PC-9 (cell line): Measurements from ENCODE around the gene MLN. TPM values are rescaled to one million over a fixed set of nuclear protein-coding genes. Genes with fewer than 3 reads are reported as not detected.
A peak's percentile ranks its signal among the peaks of the same experiment; 100 is the strongest.

ENCODE experiments used
- BruUV-seq: library from RNA; stranded (reverse); fragments of 400-500 nt; replicated peaks from 2 replicates; lab custom pipeline; 2021; lab: Mats Ljungman, UMichigan
- CTCF ChIA-PET: fragments of 300-600 bp; sonication (Branson Sonifier 250); formaldehyde crosslinking; loops from one replicate; lab custom pipeline; 2022; ENCODE audit warnings: antibody characterized with exemption; lab: Charles Lee
- POLR2A ChIA-PET: fragments of 300-600 bp; sonication (Branson Sonifier 250); formaldehyde crosslinking; loops from one replicate; lab custom pipeline; 2022; ENCODE audit warnings: antibody characterized with exemption; ENCODE audit not compliant: unreplicated experiment; lab: Charles Lee
- DNase-seq, 2 experiments: peaks; one replicate each; pipeline versions ENCODE4 v3.0.0 to v3.0.0-alpha.2; 2015 to 2022; ENCODE audit warnings: mixed read lengths in 1 of 2
- H2AFZ ChIP-seq: fragments of 200-600 bp; sonication (generic); 2 replicates; pipeline ENCODE4 v1.8.1; 2017; ENCODE audit warnings: antibody characterized with exemption
- H3F3A ChIP-seq: fragments of 200-600 bp; sonication (generic); 2 replicates; pipeline ENCODE4 v1.8.1; 2017; ENCODE audit warnings: antibody characterized with exemption, mild to moderate bottlenecking, low read depth; ENCODE audit not compliant: insufficient read depth
- H3K27ac ChIP-seq: fragments of 200-600 bp; sonication (generic); 2 replicates; pipeline ENCODE4 v1.6.1; 2016; ENCODE audit warnings: mixed run types
- H3K27me3 ChIP-seq: fragments of 200-600 bp; sonication (generic); 2 replicates; pipeline ENCODE4 v1.6.1; 2016; ENCODE audit warnings: low read depth, mixed run types; ENCODE audit not compliant: insufficient read depth
- H3K36me3 ChIP-seq: fragments of 200-600 bp; sonication (generic); 2 replicates; pipeline ENCODE4 v1.6.1; 2016; ENCODE audit warnings: low read depth, mixed run types
- H3K4me1 ChIP-seq: fragments of 200-600 bp; sonication (generic); replicated peaks from 2 replicates; pipeline ENCODE4 v1.6.1; 2016; ENCODE audit warnings: mixed run types; ENCODE audit not compliant: insufficient read depth
- H3K4me2 ChIP-seq: fragments of 200-600 bp; sonication (generic); 2 replicates; pipeline ENCODE4 v1.6.1; 2017; ENCODE audit warnings: mixed run types
- H3K4me3 ChIP-seq: fragments of 200-600 bp; sonication (generic); 2 replicates; pipeline ENCODE4 v1.6.1; 2016; ENCODE audit warnings: mixed run types
- H3K79me2 ChIP-seq: fragments of 200-600 bp; sonication (generic); 2 replicates; pipeline ENCODE4 v1.6.1; 2017; ENCODE audit warnings: low read depth, mixed run types
- H3K9me2 ChIP-seq: fragments of 200-600 bp; sonication (generic); 2 replicates; pipeline ENCODE4 v1.8.1; 2017; ENCODE audit warnings: mild to moderate bottlenecking; ENCODE audit not compliant: insufficient read depth
- H3K9me3 ChIP-seq: fragments of 200-600 bp; sonication (generic); 2 replicates; pipeline ENCODE4 v1.8.1; 2016; ENCODE audit warnings: low read depth; ENCODE audit not compliant: insufficient read depth
- H4K20me1 ChIP-seq: fragments of 200-600 bp; sonication (generic); 2 replicates; pipeline ENCODE4 v1.8.1; 2017; ENCODE audit not compliant: insufficient read depth
- CTCF ChIP-seq: fragments of 200-600 bp; sonication (generic); conservative IDR thresholded peaks from 2 replicates; pipeline ENCODE4 v1.6.1; 2017; ENCODE audit warnings: mixed run types, antibody characterized with exemption, mild to moderate bottlenecking, moderate library complexity
- EZH2 ChIP-seq: fragments of 200-600 bp; sonication (generic); IDR thresholded peaks from 2 replicates; pipeline ENCODE4 v1.8.0; 2017; ENCODE audit warnings: antibody characterized with exemption, low read depth
- intact Hi-C: fragments of 100-400 bp; cut with micrococcal nuclease; formaldehyde crosslinking; loops from one replicate; pipeline ENCODE4 v1.10.0; 2022; ENCODE audit not compliant: unreplicated experiment
- total RNA-seq: library from RNA; stranded (reverse); gene quantifications from 2 replicates; pipeline ENCODE4 v1.2.3, GENCODE V29; 2021

MLN gene
- total RNA-seq, 1 experiment from 2014 or later, result not detected

- H3K4me2 ChIP-seq, result no peak overlapping the region
- ChIA-PET CTCF (no interaction called here), POLR2A (no interaction called here)
- no peak for TF ChIP-seq EZH2
- no peak for TF ChIP-seq CTCF
- no peaks in the 10 kb centered on the region for H3K27me3 ChIP-seq
- no peaks in the 10 kb centered on the region for H3K36me3 ChIP-seq
- no peak overlapping the region for H3K27ac ChIP-seq
- BruUV-seq, result no TSS peak
- H3K9me2 ChIP-seq, result no peaks in the 10 kb centered on the region
- H3K9me3 ChIP-seq, result no peaks in the 10 kb centered on the region
- H3K4me1 ChIP-seq, result peaks cover 48% of the 10 kb centered on the region
- H3F3A ChIP-seq, result peaks cover 9% of the 10 kb centered on the region; the same call in 1 of the 2 replicates
- no peak for DNase-seq
- no peak overlapping the region for H2AFZ ChIP-seq
- no peak overlapping the region for H3K4me3 ChIP-seq
- no peaks in the 10 kb centered on the region for H3K79me2 ChIP-seq
- H4K20me1 ChIP-seq, result no peaks in the 10 kb centered on the region
- intact Hi-C loops, result no loop called here
These were observed 51.2 kb downstream of the MLN start for GRCh38 chr6:33752646-33753015.

- no peaks in the 10 kb centered on the region for H3K9me3 ChIP-seq
- DNase-seq, result peak in 1 of 2 experiments; percentile 37
- BruUV-seq, result no TSS peak
- no peaks in the 10 kb centered on the region for H3K79me2 ChIP-seq
- no peaks in the 10 kb centered on the region for H3K9me2 ChIP-seq
- ChIA-PET CTCF (interaction anchor here (0.6 to 1.7 kb wide), 4 partner anchors 10 to 156 kb away, joined by 4 to 11 read pairs (median 6); partner anchors contain the start of gene UQCC2), POLR2A (interaction anchor here (0.6 kb wide), 2 partner anchors 36 to 247 kb away, joined by 3 to 6 read pairs; no protein-coding TSS in a partner anchor)
- peaks cover 41% of the 10 kb centered on the region for H3K4me1 ChIP-seq
- no peak overlapping the region for H3K27ac ChIP-seq
- no peak for TF ChIP-seq CTCF
- no peaks in the 10 kb centered on the region for H4K20me1 ChIP-seq
- H3F3A ChIP-seq, result peaks cover 9% of the 10 kb centered on the region; the same call in 1 of the 2 replicates
- H3K36me3 ChIP-seq, result no peaks in the 10 kb centered on the region
- no peaks in the 10 kb centered on the region for H3K27me3 ChIP-seq
- intact Hi-C loops, result no loop called here
- H2AFZ ChIP-seq, result no peak overlapping the region
- H3K4me3 ChIP-seq, result no peak overlapping the region
- H3K4me2 ChIP-seq, result peak overlapping the region; percentile 29; the same call in 1 of the 2 replicates
These were observed 51.8 kb downstream of the MLN start for GRCh38 chr6:33751771-33752645.

GRCh38 chr6:33750244-33750991 is 53.4 kb downstream of the MLN start:
- no peak for DNase-seq
- peak overlapping the region; percentile 29 for H3K4me2 ChIP-seq
- no TSS peak for BruUV-seq

More at GRCh38 chr6:33750244-33750991, 53.4 kb downstream of the MLN start:
- TF ChIP-seq EZH2 (no peak), CTCF (no peak)
- Histone ChIP-seq H3K4me3 (no peak overlapping the region), H3K36me3 (no peaks in the 10 kb centered on the region), H3F3A (peaks cover 9% of the 10 kb centered on the region; the same call in 1 of the 2 replicates), H3K79me2 (no peaks in the 10 kb centered on the region), H2AFZ (no peak overlapping the region), H3K27me3 (no peaks in the 10 kb centered on the region), H3K9me3 (no peaks in the 10 kb centered on the region), H3K4me1 (peaks cover 35% of the 10 kb centered on the region), H4K20me1 (no peaks in the 10 kb centered on the region), H3K27ac (no peak overlapping the region), H3K9me2 (no peaks in the 10 kb centered on the region)
- POLR2A ChIA-PET, result interaction anchor here (0.6 kb wide), 1 partner anchor 10 kb away, joined by 5 read pairs; no protein-coding TSS in a partner anchor
- CTCF ChIA-PET, result interaction anchor here (0.7 to 1.7 kb wide), 2 partner anchors 12 to 17 kb away, joined by 6 to 10 read pairs; no protein-coding TSS in a partner anchor
- intact Hi-C loops, result no loop called here
